GM21786 (cell line): ENCODE measurements around the gene HOTAIR.

Experiments used
- ATAC-seq: cut with Tn5 transposase; IDR thresholded peaks from one replicate; pipeline ENCODE4 v1.9.1; 2021; ENCODE audit not compliant: unreplicated experiment

The HOTAIR gene

GRCh38 chr12:53974084-53975063 is at the start of gene HOTAIR:
Gene HOTAIR, minus strand, starts transcription at chr12:53974954.
- ATAC-seq: no peak

GRCh38 chr12:54024127-54024526 is 49.4 kb upstream of the HOTAIR start:
- no peak for ATAC-seq

- no peak for ATAC-seq
These were observed 48.5 kb upstream of the HOTAIR start for GRCh38 chr12:54022960-54023884.

- no peak for ATAC-seq
These were observed 46.8 kb upstream of the HOTAIR start for GRCh38 chr12:54021432-54022013.

GRCh38 chr12:54020591-54021405 is 46.0 kb upstream of the HOTAIR start:
- no peak for ATAC-seq

GRCh38 chr12:54019924-54020590 is 45.3 kb upstream of the HOTAIR start:
- ATAC-seq: no peak

GRCh38 chr12:54019091-54019811 is 44.5 kb upstream of the HOTAIR start:
- ATAC-seq: no peak

GRCh38 chr12:54018468-54018984 is 43.8 kb upstream of the HOTAIR start:
- ATAC-seq: no peak

GRCh38 chr12:54017878-54018467 is 43.2 kb upstream of the HOTAIR start:
- peak; percentile 81 for ATAC-seq

- ATAC-seq: peak; percentile 28
These were observed 42.5 kb upstream of the HOTAIR start for GRCh38 chr12:54017027-54017788.

GRCh38 chr12:54016478-54016964 is 41.8 kb upstream of the HOTAIR start:
- ATAC-seq: no peak

GRCh38 chr12:54016051-54016450 is 41.3 kb upstream of the HOTAIR start:
- no peak for ATAC-seq

- no peak for ATAC-seq
These were observed 40.5 kb upstream of the HOTAIR start for GRCh38 chr12:54015018-54015931.

GRCh38 chr12:54014377-54015017 is 39.7 kb upstream of the HOTAIR start:
- no peak for ATAC-seq

GRCh38 chr12:54012631-54013409 is 38.1 kb upstream of the HOTAIR start:
- no peak for ATAC-seq
